GM12874 (cell line): Measurements from ENCODE around the gene NMRAL1.

Source experiments
- CTCF ChIP-seq: IDR thresholded peaks from 2 replicates; pipeline ENCODE4 v1.5.1; 2011; ENCODE audit warnings: low read depth, mild to moderate bottlenecking, control low read depth, low read length, moderate library complexity; ENCODE audit not compliant: insufficient read depth

Gene NMRAL1

GRCh38 chr16:4474192-4474961, at the start of gene NMRAL1:
Gene NMRAL1 (minus strand): TSS chr16:4474625. CDS start chr16:4474132, 493 bp downstream.
- TF ChIP-seq CTCF: no peak

GRCh38 chr16:4523686-4524085, 49.3 kb upstream of the NMRAL1 start:
- TF ChIP-seq CTCF: no peak

DNA sequence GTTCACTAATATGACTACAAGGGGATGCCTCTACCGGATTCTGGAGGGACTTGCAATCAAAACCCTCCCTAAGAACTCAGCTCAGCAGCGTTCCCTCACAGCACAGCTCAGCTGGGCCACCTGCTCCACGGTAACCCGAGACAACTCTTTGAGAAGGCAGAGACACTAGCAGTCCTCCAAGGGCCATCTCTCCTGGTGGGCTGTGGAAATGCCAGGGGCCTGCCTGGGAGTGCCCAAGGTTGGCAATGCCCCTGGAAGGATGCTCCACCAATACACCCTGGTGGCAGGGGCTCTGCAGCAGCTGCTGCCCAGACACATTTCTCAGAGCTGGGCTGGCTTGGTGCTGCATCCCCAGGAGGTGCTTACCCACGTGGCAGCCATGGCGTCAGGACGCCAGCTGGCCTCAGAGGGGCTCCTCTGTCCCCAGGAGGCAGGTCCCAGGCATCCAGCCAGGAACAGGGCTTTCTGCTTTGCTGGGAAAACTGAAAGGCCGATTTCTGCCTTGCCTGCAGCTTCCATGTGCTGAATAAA, 47.7 kb upstream of the NMRAL1 start:
- TF ChIP-seq CTCF: no peak

- TF ChIP-seq CTCF: no peak
Measured at GRCh38 chr16:4520913-4521312, 46.5 kb upstream of the NMRAL1 start.

GRCh38 chr16:4519274-4520058, 45.0 kb upstream of the NMRAL1 start:
- no peak for TF ChIP-seq CTCF

GRCh38 chr16:4517812-4518680, 43.6 kb upstream of the NMRAL1 start:
- peak; percentile 56; the same call in 1 of the 2 replicates for TF ChIP-seq CTCF
